Osteocyte (in vitro differentiated cells): ENCODE results near the gene ACP6. TPM values are rescaled to one million over a fixed set of nuclear protein-coding genes. Genes with fewer than 3 reads are reported as not detected.
"Not testable (repeated sequence)": the region's sequence is repeated elsewhere in the genome, so short reads cannot be mapped to it uniquely, and the experiment has no call there.

Experiments
- DNase-seq: peaks from one replicate; pipeline ENCODE4 v3.0.0; 2021; ENCODE audit warnings: mixed read lengths; ENCODE audit not compliant: unreplicated experiment; ENCODE audit errors: extremely low spot score
- H3K27ac Mint-ChIP-seq: one replicate; pipeline ENCODE4 v1.8.0; 2021; ENCODE audit warnings: mild to moderate bottlenecking, mixed read lengths; ENCODE audit not compliant: unreplicated experiment
- H3K27me3 Mint-ChIP-seq: one replicate; pipeline ENCODE4 v1.8.0; 2021; ENCODE audit warnings: mixed read lengths; ENCODE audit not compliant: unreplicated experiment
- H3K36me3 Mint-ChIP-seq: one replicate; pipeline ENCODE4 v1.8.0; 2021; ENCODE audit warnings: mixed read lengths; ENCODE audit not compliant: unreplicated experiment
- H3K4me1 Mint-ChIP-seq: one replicate; pipeline ENCODE4 v1.8.0; 2021; ENCODE audit warnings: mixed read lengths; ENCODE audit not compliant: unreplicated experiment
- H3K4me3 Mint-ChIP-seq: one replicate; pipeline ENCODE4 v1.8.0; 2021; ENCODE audit warnings: mild to moderate bottlenecking, moderate library complexity, mixed read lengths; ENCODE audit not compliant: unreplicated experiment
- H3K9me3 Mint-ChIP-seq: one replicate; pipeline ENCODE4 v1.8.0; 2021; ENCODE audit warnings: mixed read lengths; ENCODE audit not compliant: unreplicated experiment
- total RNA-seq: library from RNA; stranded (reverse); gene quantifications from 2 replicates; pipeline ENCODE4 v1.2.1, GENCODE V29; 2021
- TF ChIP-seq, protein P1 (sequence below): fragments of 200-600 bp; sonication (generic); IDR thresholded peaks from 2 replicates; pipeline ENCODE4 v1.5.0; 2021; ENCODE audit warnings: antibody characterized with exemption, mild to moderate bottlenecking, moderate library complexity

ACP6 gene
- total RNA-seq, 1 donor from 2014 or later, result 12.6 TPM

- no peak for DNase-seq
- Mint-ChIP-seq H3K36me3 (no peaks in the 10 kb centered on the region), H3K27ac (no peak overlapping the region), H3K9me3 (no peaks in the 10 kb centered on the region), H3K4me3 (no peak overlapping the region), H3K4me1 (no peaks in the 10 kb centered on the region), H3K27me3 (peaks cover 36% of the 10 kb centered on the region)
- TF ChIP-seq, protein P1, sequence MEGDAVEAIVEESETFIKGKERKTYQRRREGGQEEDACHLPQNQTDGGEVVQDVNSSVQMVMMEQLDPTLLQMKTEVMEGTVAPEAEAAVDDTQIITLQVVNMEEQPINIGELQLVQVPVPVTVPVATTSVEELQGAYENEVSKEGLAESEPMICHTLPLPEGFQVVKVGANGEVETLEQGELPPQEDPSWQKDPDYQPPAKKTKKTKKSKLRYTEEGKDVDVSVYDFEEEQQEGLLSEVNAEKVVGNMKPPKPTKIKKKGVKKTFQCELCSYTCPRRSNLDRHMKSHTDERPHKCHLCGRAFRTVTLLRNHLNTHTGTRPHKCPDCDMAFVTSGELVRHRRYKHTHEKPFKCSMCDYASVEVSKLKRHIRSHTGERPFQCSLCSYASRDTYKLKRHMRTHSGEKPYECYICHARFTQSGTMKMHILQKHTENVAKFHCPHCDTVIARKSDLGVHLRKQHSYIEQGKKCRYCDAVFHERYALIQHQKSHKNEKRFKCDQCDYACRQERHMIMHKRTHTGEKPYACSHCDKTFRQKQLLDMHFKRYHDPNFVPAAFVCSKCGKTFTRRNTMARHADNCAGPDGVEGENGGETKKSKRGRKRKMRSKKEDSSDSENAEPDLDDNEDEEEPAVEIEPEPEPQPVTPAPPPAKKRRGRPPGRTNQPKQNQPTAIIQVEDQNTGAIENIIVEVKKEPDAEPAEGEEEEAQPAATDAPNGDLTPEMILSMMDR, result no peak
Observed at GRCh38 chr1:147717051-147717705, 46.9 kb upstream of the ACP6 start.

DNA sequence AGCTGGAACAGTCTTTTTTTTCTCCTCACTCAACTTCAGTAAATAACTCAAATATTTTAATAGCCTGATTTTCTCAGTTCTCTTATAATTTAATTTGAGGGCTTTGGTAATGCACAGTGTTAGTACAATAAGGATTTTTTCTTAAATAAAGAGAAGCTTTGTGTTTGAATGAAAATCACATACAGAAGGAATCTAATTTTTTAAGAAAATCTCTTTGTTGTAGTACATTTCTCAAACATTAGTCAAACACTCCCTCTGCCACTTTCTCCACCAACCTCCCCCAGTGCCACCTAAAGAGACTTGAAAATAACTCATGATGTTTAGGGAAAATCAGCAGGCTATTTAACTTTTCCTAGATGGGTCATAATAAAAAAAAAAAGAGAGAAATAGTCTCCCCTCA is 42.3 kb upstream of the ACP6 start:
- H3K27me3 Mint-ChIP-seq, result peaks cover 53% of the 10 kb centered on the region
- H3K27ac Mint-ChIP-seq, result no peak overlapping the region
- no peaks in the 10 kb centered on the region for H3K9me3 Mint-ChIP-seq
- no peaks in the 10 kb centered on the region for H3K36me3 Mint-ChIP-seq
- DNase-seq, result no peak
- no peaks in the 10 kb centered on the region for H3K4me1 Mint-ChIP-seq
- TF ChIP-seq, protein P1, result no peak
- H3K4me3 Mint-ChIP-seq, result no peak overlapping the region

DNA sequence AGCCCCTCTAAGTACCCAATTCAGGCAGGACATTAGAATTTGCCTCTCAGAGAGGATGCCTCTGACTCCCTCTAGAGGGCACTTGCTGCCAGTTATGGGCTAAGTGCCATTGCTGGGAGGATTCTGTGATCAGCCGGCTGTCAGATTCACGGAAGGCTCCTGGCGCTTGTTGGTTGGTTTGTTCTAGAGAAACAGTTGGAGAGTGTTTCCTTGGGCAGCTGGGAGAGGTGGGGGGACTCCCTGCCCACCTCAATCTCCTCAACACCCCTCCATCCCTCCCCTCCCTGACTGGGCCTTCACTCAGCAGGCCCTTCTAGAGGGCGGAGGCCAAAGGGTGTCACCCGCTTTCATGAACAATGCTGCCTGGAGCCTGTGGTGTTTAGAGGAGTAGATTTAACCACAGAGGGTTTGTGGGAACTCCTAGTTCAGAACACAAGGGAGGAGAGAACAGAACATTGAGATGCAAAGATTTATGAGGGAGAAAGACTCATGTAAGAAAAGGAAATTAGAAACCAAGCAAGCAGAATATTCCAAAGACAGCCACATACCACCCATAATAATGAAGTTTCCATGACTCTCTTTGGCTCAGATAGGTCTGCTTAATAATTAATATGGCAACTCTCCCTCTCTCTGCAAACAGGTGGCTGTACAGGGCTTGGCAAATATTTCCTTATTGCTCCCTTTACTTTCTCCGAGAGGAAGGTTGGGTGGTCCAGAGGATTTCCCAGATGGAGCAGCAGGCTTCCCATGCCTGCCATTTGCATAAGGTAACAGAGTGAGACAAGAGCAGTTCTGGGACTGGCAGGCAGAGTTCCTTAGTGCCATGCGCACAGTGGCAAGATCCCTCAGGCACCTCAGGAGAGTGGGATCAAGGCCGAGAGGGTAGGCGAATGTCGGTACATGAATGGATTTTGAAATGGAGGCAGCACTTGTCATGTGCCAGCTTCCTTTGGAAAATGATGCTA is 30.0 kb upstream of the ACP6 start:
- DNase-seq, result no peak
- TF ChIP-seq, protein P1, result peak; percentile 90
- no peaks in the 10 kb centered on the region for H3K36me3 Mint-ChIP-seq
- peaks cover 6% of the 10 kb centered on the region for H3K4me1 Mint-ChIP-seq
- H3K4me3 Mint-ChIP-seq, result no peak overlapping the region
- H3K27me3 Mint-ChIP-seq, result peaks cover 15% of the 10 kb centered on the region
- H3K27ac Mint-ChIP-seq, result peak overlapping the region; percentile 12
- H3K9me3 Mint-ChIP-seq, result no peaks in the 10 kb centered on the region

- H3K27ac Mint-ChIP-seq, result no peak overlapping the region
- H3K4me1 Mint-ChIP-seq, result peaks cover 6% of the 10 kb centered on the region
- TF ChIP-seq, protein P1, result no peak
- DNase-seq, result no peak
- no peaks in the 10 kb centered on the region for H3K9me3 Mint-ChIP-seq
- H3K4me3 Mint-ChIP-seq, result no peak overlapping the region
- H3K36me3 Mint-ChIP-seq, result no peaks in the 10 kb centered on the region
- peaks cover 16% of the 10 kb centered on the region for H3K27me3 Mint-ChIP-seq
Observed at GRCh38 chr1:147699686-147700041, 29.3 kb upstream of the ACP6 start.

DNA sequence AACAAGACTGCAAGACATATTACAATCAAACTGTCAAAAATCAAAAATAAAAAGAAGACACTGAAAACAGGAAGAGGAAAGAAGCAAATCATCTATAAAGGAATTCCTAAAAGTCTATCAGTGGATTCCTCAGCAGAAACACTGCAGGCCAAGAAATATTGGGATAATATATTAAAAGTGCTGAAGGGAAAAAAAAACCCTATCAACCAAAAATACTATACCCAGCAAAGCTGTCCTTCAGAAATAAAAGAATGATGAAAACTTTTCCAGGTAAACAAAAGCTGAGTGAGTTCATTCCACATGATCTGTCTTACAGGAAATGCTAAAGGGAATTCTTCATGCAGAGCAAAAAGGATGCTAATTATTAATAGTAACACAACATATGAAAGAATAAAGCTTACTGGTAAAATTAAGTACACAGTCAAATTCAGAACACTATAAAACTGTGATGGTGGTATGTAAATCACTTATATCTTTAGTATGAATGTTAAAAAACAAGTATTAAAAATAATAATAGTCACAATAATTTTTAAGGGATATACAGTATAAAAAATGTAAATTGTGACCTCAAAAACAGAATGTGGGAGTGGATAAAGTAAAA is 12.9 kb upstream of the ACP6 start:
- no peak overlapping the region for H3K4me3 Mint-ChIP-seq
- no peak for DNase-seq
- TF ChIP-seq, protein P1, result no peak
- no peaks in the 10 kb centered on the region for H3K36me3 Mint-ChIP-seq
- H3K27ac Mint-ChIP-seq, result no peak overlapping the region
- H3K27me3 Mint-ChIP-seq, result peaks cover 12% of the 10 kb centered on the region
- no peaks in the 10 kb centered on the region for H3K4me1 Mint-ChIP-seq
- H3K9me3 Mint-ChIP-seq, result peaks cover 20% of the 10 kb centered on the region

- peaks cover 11% of the 10 kb centered on the region for H3K4me1 Mint-ChIP-seq
- not testable (repeated sequence) for DNase-seq, H3K36me3 Mint-ChIP-seq, H3K4me3 Mint-ChIP-seq, H3K27me3 Mint-ChIP-seq, H3K27ac Mint-ChIP-seq
- H3K9me3 Mint-ChIP-seq, result peaks cover 31% of the 10 kb centered on the region
Observed at GRCh38 chr1:147680608-147681235, 10.4 kb upstream of the ACP6 start.

GRCh38 chr1:147677681-147678080 is 7.4 kb upstream of the ACP6 start:
- H3K27me3 Mint-ChIP-seq, H3K27ac Mint-ChIP-seq, DNase-seq, H3K36me3 Mint-ChIP-seq, H3K4me3 Mint-ChIP-seq: not testable (repeated sequence)
- Mint-ChIP-seq H3K4me1 (peaks cover 15% of the 10 kb centered on the region), H3K9me3 (peaks cover 21% of the 10 kb centered on the region)
